ENCODE results near the gene DSC3. TPM values are rescaled to one million over a fixed set of nuclear protein-coding genes. Genes with fewer than 3 reads are reported as not detected.
"Not testable (repeated sequence)": the region's sequence is repeated elsewhere in the genome, so short reads cannot be mapped to it uniquely, and the experiment has no call there.

Gene DSC3
- total RNA-seq, 2 experiments from 2014 or later, result not detected

GRCh38 chr18:31034541-31034940, 8.0 kb downstream of the DSC3 start:
- H3K9me3 ChIP-seq (ENCODE audit: low read length), result no peaks in the 10 kb centered on the region
- H3K4me1 ChIP-seq (ENCODE audit: insufficient read depth, low read length, poor library complexity, severe bottlenecking), result no peaks in the 10 kb centered on the region
- H3K4me2 ChIP-seq (ENCODE audit: low read length), result no peak overlapping the region
- H2AFZ ChIP-seq (ENCODE audit: low read length), result no peak overlapping the region
- H3K79me2 ChIP-seq (ENCODE audit: insufficient read depth, low read depth, low read length), result no peaks in the 10 kb centered on the region
- DNase-seq (ENCODE audit: low spot score), result no peak
- no peaks in the 10 kb centered on the region for H4K20me1 ChIP-seq (ENCODE audit: insufficient read depth, low read length)
- POLR2A ChIA-PET, result no interaction called here
- no peak overlapping the region for H3K27ac ChIP-seq (ENCODE audit: low read depth, low read length, poor library complexity, severe bottlenecking)
- BruUV-seq (replicated peaks), result no TSS peak
- TF ChIP-seq, protein P1, sequence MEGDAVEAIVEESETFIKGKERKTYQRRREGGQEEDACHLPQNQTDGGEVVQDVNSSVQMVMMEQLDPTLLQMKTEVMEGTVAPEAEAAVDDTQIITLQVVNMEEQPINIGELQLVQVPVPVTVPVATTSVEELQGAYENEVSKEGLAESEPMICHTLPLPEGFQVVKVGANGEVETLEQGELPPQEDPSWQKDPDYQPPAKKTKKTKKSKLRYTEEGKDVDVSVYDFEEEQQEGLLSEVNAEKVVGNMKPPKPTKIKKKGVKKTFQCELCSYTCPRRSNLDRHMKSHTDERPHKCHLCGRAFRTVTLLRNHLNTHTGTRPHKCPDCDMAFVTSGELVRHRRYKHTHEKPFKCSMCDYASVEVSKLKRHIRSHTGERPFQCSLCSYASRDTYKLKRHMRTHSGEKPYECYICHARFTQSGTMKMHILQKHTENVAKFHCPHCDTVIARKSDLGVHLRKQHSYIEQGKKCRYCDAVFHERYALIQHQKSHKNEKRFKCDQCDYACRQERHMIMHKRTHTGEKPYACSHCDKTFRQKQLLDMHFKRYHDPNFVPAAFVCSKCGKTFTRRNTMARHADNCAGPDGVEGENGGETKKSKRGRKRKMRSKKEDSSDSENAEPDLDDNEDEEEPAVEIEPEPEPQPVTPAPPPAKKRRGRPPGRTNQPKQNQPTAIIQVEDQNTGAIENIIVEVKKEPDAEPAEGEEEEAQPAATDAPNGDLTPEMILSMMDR (conservative IDR thresholded peaks at IDR 0.05; ENCODE audit: low read length), result no peak
- TF ChIP-seq EZH2phosphoT487 (IDR thresholded peaks at IDR 0.05; ENCODE audit: borderline replicate concordance, low read depth, low read length), result no peak
- intact Hi-C loops (cut with micrococcal nuclease; ENCODE audit: unreplicated experiment), result no loop called here
- CTCF ChIA-PET (ENCODE audit: unreplicated experiment), result no interaction called here
- H3K36me3 ChIP-seq (ENCODE audit: insufficient read depth, low read length), result no peaks in the 10 kb centered on the region
- no peaks in the 10 kb centered on the region for H3K9me2 ChIP-seq (ENCODE audit: insufficient read depth, low read length)
- no peak overlapping the region for H3K4me3 ChIP-seq (ENCODE audit: low read depth, low read length, poor library complexity, severe bottlenecking)

- no peaks in the 10 kb centered on the region for H3K36me3 ChIP-seq (ENCODE audit: insufficient read depth, low read length)
- no peaks in the 10 kb centered on the region for H3K4me1 ChIP-seq (ENCODE audit: insufficient read depth, low read length, poor library complexity, severe bottlenecking)
- BruUV-seq (replicated peaks), result no TSS peak
- no peaks in the 10 kb centered on the region for H3K9me3 ChIP-seq (ENCODE audit: low read length)
- ChIA-PET POLR2A (no interaction called here), CTCF (ENCODE audit: unreplicated experiment) (no interaction called here)
- H3K79me2 ChIP-seq (ENCODE audit: insufficient read depth, low read depth, low read length), result no peaks in the 10 kb centered on the region
- H4K20me1 ChIP-seq (ENCODE audit: insufficient read depth, low read length), result no peaks in the 10 kb centered on the region
- H2AFZ ChIP-seq (ENCODE audit: low read length), result no peak overlapping the region
- TF ChIP-seq, protein P1 (conservative IDR thresholded peaks at IDR 0.05; ENCODE audit: low read length), result no peak
- TF ChIP-seq EZH2phosphoT487 (IDR thresholded peaks at IDR 0.05; ENCODE audit: borderline replicate concordance, low read depth, low read length), result no peak
- no peak overlapping the region for H3K27ac ChIP-seq (ENCODE audit: low read depth, low read length, poor library complexity, severe bottlenecking)
- no peak overlapping the region for H3K4me3 ChIP-seq (ENCODE audit: low read depth, low read length, poor library complexity, severe bottlenecking)
- DNase-seq (ENCODE audit: low spot score), result no peak
- no peaks in the 10 kb centered on the region for H3K9me2 ChIP-seq (ENCODE audit: insufficient read depth, low read length)
- intact Hi-C loops (cut with micrococcal nuclease; ENCODE audit: unreplicated experiment), result no loop called here
- H3K4me2 ChIP-seq (ENCODE audit: low read length), result no peak overlapping the region
Measured at GRCh38 chr18:31030574-31031278, 11.8 kb downstream of the DSC3 start.

DNA sequence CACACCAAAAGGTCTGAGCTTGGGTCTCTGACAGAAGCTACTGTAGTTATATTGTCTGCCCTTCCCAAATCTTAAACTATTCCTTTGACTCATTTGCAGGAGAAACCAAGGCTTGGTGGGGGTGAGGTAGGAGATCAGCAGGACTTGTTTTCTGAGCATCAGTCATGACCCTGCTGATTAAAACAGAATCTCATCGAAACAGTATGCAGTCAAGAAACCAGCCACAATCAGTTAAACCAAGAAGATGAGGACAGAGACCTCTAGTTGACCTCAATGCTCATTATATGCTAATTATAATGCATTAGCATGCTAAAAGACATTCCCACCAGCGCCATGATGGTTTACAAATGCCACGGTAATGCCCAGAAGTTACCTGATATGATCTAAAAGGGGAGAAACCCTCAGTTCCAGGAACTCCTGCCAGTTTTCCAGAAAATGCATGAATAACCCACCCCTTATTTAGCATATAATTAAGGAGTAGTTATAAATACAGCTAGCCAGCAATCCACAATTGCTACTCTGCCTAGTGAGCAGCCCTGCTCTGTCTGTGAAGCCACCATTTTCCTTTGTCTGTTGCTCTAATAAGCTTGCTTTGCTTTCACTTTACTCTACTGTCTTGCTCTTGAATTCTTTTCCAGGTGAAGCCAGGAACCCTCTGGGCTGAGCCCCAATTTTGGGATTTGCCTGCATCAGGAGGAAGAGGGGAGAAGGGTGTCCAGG, 26.7 kb downstream of the DSC3 start:
- H3K4me1 ChIP-seq (ENCODE audit: insufficient read depth, low read length, poor library complexity, severe bottlenecking), result no peaks in the 10 kb centered on the region
- H3K27ac ChIP-seq (ENCODE audit: low read depth, low read length, poor library complexity, severe bottlenecking), result no peak overlapping the region
- intact Hi-C loops (cut with micrococcal nuclease; ENCODE audit: unreplicated experiment), result no loop called here
- no TSS peak for BruUV-seq (replicated peaks)
- no peaks in the 10 kb centered on the region for H3K9me2 ChIP-seq (ENCODE audit: insufficient read depth, low read length)
- H3K79me2 ChIP-seq (ENCODE audit: insufficient read depth, low read depth, low read length), result no peaks in the 10 kb centered on the region
- H3K36me3 ChIP-seq (ENCODE audit: insufficient read depth, low read length), result no peaks in the 10 kb centered on the region
- no peaks in the 10 kb centered on the region for H3K9me3 ChIP-seq (ENCODE audit: low read length)
- ChIA-PET POLR2A (interaction anchor here (0.6 kb wide), 1 partner anchor 680 kb away, joined by 3 read pairs; no protein-coding TSS in a partner anchor), CTCF (ENCODE audit: unreplicated experiment) (no interaction called here)
- no peak overlapping the region for H2AFZ ChIP-seq (ENCODE audit: low read length)
- H3K4me2 ChIP-seq (ENCODE audit: low read length), result no peak overlapping the region
- H3K4me3 ChIP-seq (ENCODE audit: low read depth, low read length, poor library complexity, severe bottlenecking), result no peak overlapping the region
- DNase-seq (ENCODE audit: low spot score), result no peak
- TF ChIP-seq, protein P1 (conservative IDR thresholded peaks at IDR 0.05; ENCODE audit: low read length), result no peak
- no peak for TF ChIP-seq EZH2phosphoT487 (IDR thresholded peaks at IDR 0.05; ENCODE audit: borderline replicate concordance, low read depth, low read length)
- no peaks in the 10 kb centered on the region for H4K20me1 ChIP-seq (ENCODE audit: insufficient read depth, low read length)

DNA sequence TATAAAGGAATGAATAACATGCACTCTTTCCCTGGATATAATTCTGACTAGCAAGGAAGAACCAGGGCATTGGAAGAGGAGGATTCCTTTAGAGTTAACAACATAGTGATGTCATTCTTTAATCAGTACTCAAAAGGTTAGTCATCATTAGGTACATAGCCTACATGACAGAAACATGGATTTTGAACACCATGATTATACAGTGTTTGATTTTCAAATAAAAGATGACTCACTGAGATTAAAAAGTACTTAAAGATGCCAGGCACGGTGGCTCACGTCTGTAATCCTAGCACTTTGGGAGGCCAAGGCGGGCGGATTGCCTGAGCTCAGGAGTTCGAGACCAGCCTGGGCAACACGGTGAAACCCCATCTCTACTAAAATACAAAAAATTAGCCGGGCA, 31.1 kb downstream of the DSC3 start:
- H3K4me2 ChIP-seq (ENCODE audit: low read length); H3K79me2 ChIP-seq (ENCODE audit: insufficient read depth, low read depth, low read length); H4K20me1 ChIP-seq (ENCODE audit: insufficient read depth, low read length); CTCF ChIA-PET (ENCODE audit: unreplicated experiment); DNase-seq (ENCODE audit: low spot score); H3K9me2 ChIP-seq (ENCODE audit: insufficient read depth, low read length); H3K27ac ChIP-seq (ENCODE audit: low read depth, low read length, poor library complexity, severe bottlenecking); H3K9me3 ChIP-seq (ENCODE audit: low read length); BruUV-seq (replicated peaks); H3K36me3 ChIP-seq (ENCODE audit: insufficient read depth, low read length); intact Hi-C loops (cut with micrococcal nuclease; ENCODE audit: unreplicated experiment); H2AFZ ChIP-seq (ENCODE audit: low read length); H3K4me1 ChIP-seq (ENCODE audit: insufficient read depth, low read length, poor library complexity, severe bottlenecking); H3K4me3 ChIP-seq (ENCODE audit: low read depth, low read length, poor library complexity, severe bottlenecking): not testable (repeated sequence)
- POLR2A ChIA-PET, result interaction anchor here (0.6 kb wide), 1 partner anchor 16 kb away, joined by 3 read pairs; no protein-coding TSS in a partner anchor

Measured in OCI-LY7 (cell line).